ENCODE measurements around the gene APMAP.

The APMAP gene

GRCh38 chr20:25032065-25032477 lies 39.5 kb upstream of the APMAP start:
- TF ChIP-seq GATA2 (IDR thresholded peaks at IDR 0.05; ENCODE audit: low read depth, low read length), result no peak
- TF ChIP-seq GATA3 (IDR thresholded peaks at IDR 0.05; ENCODE audit: low read depth, low read length), result no peak

- TF ChIP-seq GATA3 (IDR thresholded peaks at IDR 0.05; ENCODE audit: low read depth, low read length), result no peak
- TF ChIP-seq GATA2 (IDR thresholded peaks at IDR 0.05; ENCODE audit: low read depth, low read length), result no peak
These were observed 38.7 kb upstream of the APMAP start for GRCh38 chr20:25031241-25031640.

GRCh38 chr20:25030649-25031207 lies 38.2 kb upstream of the APMAP start:
- TF ChIP-seq GATA2 (IDR thresholded peaks at IDR 0.05; ENCODE audit: low read depth, low read length) (no peak), GATA3 (IDR thresholded peaks at IDR 0.05; ENCODE audit: low read depth, low read length) (no peak)

GRCh38 chr20:25030007-25030648 lies 37.6 kb upstream of the APMAP start:
- no peak for TF ChIP-seq GATA2 (IDR thresholded peaks at IDR 0.05; ENCODE audit: low read depth, low read length)
- no peak for TF ChIP-seq GATA3 (IDR thresholded peaks at IDR 0.05; ENCODE audit: low read depth, low read length)

- TF ChIP-seq GATA3 (IDR thresholded peaks at IDR 0.05; ENCODE audit: low read depth, low read length) (no peak), GATA2 (IDR thresholded peaks at IDR 0.05; ENCODE audit: low read depth, low read length) (no peak)
These were observed 33.5 kb upstream of the APMAP start for GRCh38 chr20:25025986-25026605.

- TF ChIP-seq GATA3 (IDR thresholded peaks at IDR 0.05; ENCODE audit: low read depth, low read length) (no peak), GATA2 (IDR thresholded peaks at IDR 0.05; ENCODE audit: low read depth, low read length) (no peak)
These were observed 32.7 kb upstream of the APMAP start for GRCh38 chr20:25025091-25025861.

GRCh38 chr20:25024171-25024570 lies 31.6 kb upstream of the APMAP start:
- TF ChIP-seq GATA3 (IDR thresholded peaks at IDR 0.05; ENCODE audit: low read depth, low read length) (no peak), GATA2 (IDR thresholded peaks at IDR 0.05; ENCODE audit: low read depth, low read length) (no peak)

GRCh38 chr20:25023356-25023755 lies 30.8 kb upstream of the APMAP start:
- TF ChIP-seq GATA2 (IDR thresholded peaks at IDR 0.05; ENCODE audit: low read depth, low read length) (no peak), GATA3 (IDR thresholded peaks at IDR 0.05; ENCODE audit: low read depth, low read length) (no peak)

- TF ChIP-seq GATA3 (IDR thresholded peaks at IDR 0.05; ENCODE audit: low read depth, low read length), result no peak
- no peak for TF ChIP-seq GATA2 (IDR thresholded peaks at IDR 0.05; ENCODE audit: low read depth, low read length)
These were observed 30.1 kb upstream of the APMAP start for GRCh38 chr20:25022680-25023079.

- TF ChIP-seq GATA3 (IDR thresholded peaks at IDR 0.05; ENCODE audit: low read depth, low read length), result no peak
- no peak for TF ChIP-seq GATA2 (IDR thresholded peaks at IDR 0.05; ENCODE audit: low read depth, low read length)
These were observed 28.8 kb upstream of the APMAP start for GRCh38 chr20:25021336-25021735.

- TF ChIP-seq GATA3 (IDR thresholded peaks at IDR 0.05; ENCODE audit: low read depth, low read length), result no peak
- TF ChIP-seq GATA2 (IDR thresholded peaks at IDR 0.05; ENCODE audit: low read depth, low read length), result no peak
These were observed 28.4 kb upstream of the APMAP start for GRCh38 chr20:25020901-25021301.

GRCh38 chr20:25020345-25020744 lies 27.8 kb upstream of the APMAP start:
- TF ChIP-seq GATA3 (IDR thresholded peaks at IDR 0.05; ENCODE audit: low read depth, low read length) (no peak), GATA2 (IDR thresholded peaks at IDR 0.05; ENCODE audit: low read depth, low read length) (no peak)

- TF ChIP-seq GATA3 (IDR thresholded peaks at IDR 0.05; ENCODE audit: low read depth, low read length), result no peak
- TF ChIP-seq GATA2 (IDR thresholded peaks at IDR 0.05; ENCODE audit: low read depth, low read length), result no peak
These were observed 27.0 kb upstream of the APMAP start for GRCh38 chr20:25019381-25020155.

- TF ChIP-seq GATA2 (IDR thresholded peaks at IDR 0.05; ENCODE audit: low read depth, low read length) (no peak), GATA3 (IDR thresholded peaks at IDR 0.05; ENCODE audit: low read depth, low read length) (no peak)
These were observed 26.3 kb upstream of the APMAP start for GRCh38 chr20:25018841-25019240.

All from SH-SY5Y (cell line).